Nephron (organoid): ENCODE results near the gene CDH23.

Experiments
- H3K27ac Mint-ChIP-seq, 3 experiments: 2 replicates each; pipeline ENCODE4 v1.8.0; 2020; ENCODE audit warnings: mixed read lengths in 3 of 3, mild to moderate bottlenecking in 2 of 3, moderate library complexity in 1 of 3
- H3K27me3 Mint-ChIP-seq: 2 replicates; pipeline ENCODE4 v1.8.0; 2021; ENCODE audit warnings: low read depth, mild to moderate bottlenecking, moderate library complexity, mixed read lengths
- H3K36me3 Mint-ChIP-seq: 2 replicates; pipeline ENCODE4 v1.8.0; 2020; ENCODE audit warnings: low read depth, mixed read lengths
- H3K4me1 Mint-ChIP-seq: 2 replicates; pipeline ENCODE4 v1.8.0; 2020; ENCODE audit warnings: mixed read lengths
- H3K4me3 Mint-ChIP-seq, 3 experiments: 2 replicates each; pipeline ENCODE4 v1.8.0; 2020; ENCODE audit warnings: mild to moderate bottlenecking in 3 of 3, mixed read lengths in 3 of 3, moderate library complexity in 2 of 3
- H3K9me3 Mint-ChIP-seq: 2 replicates; pipeline ENCODE4 v1.8.0; 2020; ENCODE audit warnings: mixed read lengths
- CTCF ChIP-seq, 3 experiments: fragments of 200-600 bp; sonication (generic); IDR thresholded peaks; one replicate each; pipeline ENCODE4 v1.5.0; 2021; ENCODE audit warnings: antibody characterized with exemption in 3 of 3; ENCODE audit not compliant: unreplicated experiment in 3 of 3

Gene CDH23

GRCh38 chr10:71438761-71439160 lies 42.0 kb downstream of the CDH23 start:
- Mint-ChIP-seq H3K4me1 (peaks cover 40% of the 10 kb centered on the region), H3K27me3 (peaks cover 21% of the 10 kb centered on the region), H3K27ac (no peak overlapping the region), H3K36me3 (no peaks in the 10 kb centered on the region), H3K9me3 (no peaks in the 10 kb centered on the region), H3K4me3 (no peak overlapping the region)
- no peak for TF ChIP-seq CTCF (IDR thresholded peaks at IDR 0.05; ENCODE audit: unreplicated experiment in 3 of 3)

- Mint-ChIP-seq H3K36me3 (no peaks in the 10 kb centered on the region), H3K4me3 (no peak overlapping the region), H3K27me3 (peaks cover 21% of the 10 kb centered on the region), H3K27ac (no peak overlapping the region), H3K4me1 (peaks cover 36% of the 10 kb centered on the region), H3K9me3 (no peaks in the 10 kb centered on the region)
- TF ChIP-seq CTCF (IDR thresholded peaks at IDR 0.05; ENCODE audit: unreplicated experiment in 3 of 3): no peak
These were observed 43.1 kb downstream of the CDH23 start for GRCh38 chr10:71439670-71440425.

- TF ChIP-seq CTCF (IDR thresholded peaks at IDR 0.05; ENCODE audit: unreplicated experiment in 3 of 3): no peak
- H3K9me3 Mint-ChIP-seq: no peaks in the 10 kb centered on the region
- no peaks in the 10 kb centered on the region for H3K36me3 Mint-ChIP-seq
- H3K4me1 Mint-ChIP-seq: peaks cover 31% of the 10 kb centered on the region
- no peak overlapping the region for H3K4me3 Mint-ChIP-seq
- no peak overlapping the region for H3K27ac Mint-ChIP-seq
- H3K27me3 Mint-ChIP-seq: peaks cover 21% of the 10 kb centered on the region
These were observed 43.9 kb downstream of the CDH23 start for GRCh38 chr10:71440506-71441035.

GRCh38 chr10:71442000-71442399 lies 45.3 kb downstream of the CDH23 start:
- Mint-ChIP-seq H3K4me1 (peaks cover 20% of the 10 kb centered on the region), H3K36me3 (no peaks in the 10 kb centered on the region)

GRCh38 chr10:71442859-71443570 lies 46.3 kb downstream of the CDH23 start:
- TF ChIP-seq CTCF (IDR thresholded peaks at IDR 0.05; ENCODE audit: unreplicated experiment in 3 of 3): no peak
- H3K27me3 Mint-ChIP-seq: peaks cover 36% of the 10 kb centered on the region
- H3K4me1 Mint-ChIP-seq: peaks cover 10% of the 10 kb centered on the region
- no peak overlapping the region for H3K27ac Mint-ChIP-seq
- H3K4me3 Mint-ChIP-seq: no peak overlapping the region
- H3K36me3 Mint-ChIP-seq: no peaks in the 10 kb centered on the region
- H3K9me3 Mint-ChIP-seq: no peaks in the 10 kb centered on the region

More at GRCh38 chr10:71442000-71442399, 45.3 kb downstream of the CDH23 start:
- TF ChIP-seq CTCF (IDR thresholded peaks at IDR 0.05; ENCODE audit: unreplicated experiment in 3 of 3): no peak
- Mint-ChIP-seq H3K27ac (no peak overlapping the region), H3K4me3 (no peak overlapping the region), H3K27me3 (peaks cover 31% of the 10 kb centered on the region), H3K9me3 (no peaks in the 10 kb centered on the region)
